ENCODE measurements around the gene DGKI.

Gene DGKI

DNA sequence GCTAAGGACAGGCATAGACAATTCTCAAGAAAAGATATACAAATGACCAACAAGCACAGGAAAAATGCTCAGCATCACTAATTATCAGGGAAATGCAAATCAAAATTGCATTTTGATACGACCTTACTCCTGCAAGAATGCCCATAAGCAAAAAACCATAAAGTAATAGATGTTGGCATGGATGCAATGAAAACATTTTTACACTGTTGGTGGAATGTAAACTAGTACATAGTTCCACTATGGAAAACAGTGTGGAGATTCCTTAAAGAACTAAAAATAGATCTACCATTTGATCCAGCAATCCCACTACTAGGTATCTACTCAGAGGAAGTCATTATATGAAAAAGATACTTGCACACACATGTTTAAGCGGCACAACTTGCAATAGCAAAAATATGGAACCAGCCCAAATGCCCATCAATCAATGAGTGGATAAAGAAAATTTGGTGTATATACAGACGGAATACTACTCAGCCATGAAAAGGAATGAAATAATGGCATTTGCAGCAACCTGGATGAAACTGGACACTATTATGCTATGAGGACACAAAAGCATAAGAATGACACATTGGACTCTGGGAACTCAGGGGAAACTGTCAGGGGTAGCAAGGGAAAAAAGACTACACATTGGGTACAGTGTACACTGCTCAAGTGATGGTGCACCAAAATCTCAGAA lies 59.3 kb downstream of the DGKI start:
- DNase-seq (ENCODE audit: low spot score) = no peak

DNA sequence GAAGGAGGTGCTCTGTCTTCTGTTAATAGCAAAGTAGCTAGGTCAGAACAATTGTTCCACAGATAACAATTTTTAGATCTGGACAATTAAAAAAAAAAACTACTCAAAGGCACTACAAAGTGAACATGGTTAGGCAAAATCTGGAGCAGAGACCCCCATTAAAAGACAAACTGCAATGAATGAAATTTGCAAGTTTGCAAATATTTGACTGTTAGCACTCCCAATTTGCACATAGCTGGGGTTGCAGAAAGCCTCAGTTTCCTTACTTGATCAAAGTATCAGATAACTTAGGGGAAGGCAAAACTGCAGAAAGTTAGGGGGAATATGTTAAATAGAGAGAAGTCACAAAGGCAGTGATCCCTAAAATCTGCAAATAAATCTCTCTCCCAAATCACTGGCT lies 68.3 kb downstream of the DGKI start:
- no peak for DNase-seq (ENCODE audit: low spot score)

DNA sequence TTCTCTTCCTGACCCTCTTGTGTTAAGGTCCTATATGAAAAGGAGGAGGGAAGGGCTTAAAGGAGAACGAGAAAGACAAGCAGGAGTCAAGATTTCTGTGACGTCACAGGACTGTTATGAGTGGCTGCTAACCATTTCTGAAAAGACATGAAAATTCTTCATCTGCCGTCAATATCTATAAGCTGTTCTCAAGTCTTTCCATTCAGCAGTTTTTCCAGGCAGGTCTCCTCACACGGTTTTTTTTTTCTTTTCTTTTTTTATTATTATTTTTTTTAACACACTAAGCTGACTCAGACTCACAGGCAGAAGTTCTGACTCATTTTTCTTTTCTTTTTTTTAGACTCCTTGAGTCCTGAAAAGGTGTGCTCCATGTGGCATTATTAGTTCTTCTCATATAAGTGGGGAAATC lies 72.0 kb downstream of the DGKI start:
- no peak for DNase-seq (ENCODE audit: low spot score)

DNA sequence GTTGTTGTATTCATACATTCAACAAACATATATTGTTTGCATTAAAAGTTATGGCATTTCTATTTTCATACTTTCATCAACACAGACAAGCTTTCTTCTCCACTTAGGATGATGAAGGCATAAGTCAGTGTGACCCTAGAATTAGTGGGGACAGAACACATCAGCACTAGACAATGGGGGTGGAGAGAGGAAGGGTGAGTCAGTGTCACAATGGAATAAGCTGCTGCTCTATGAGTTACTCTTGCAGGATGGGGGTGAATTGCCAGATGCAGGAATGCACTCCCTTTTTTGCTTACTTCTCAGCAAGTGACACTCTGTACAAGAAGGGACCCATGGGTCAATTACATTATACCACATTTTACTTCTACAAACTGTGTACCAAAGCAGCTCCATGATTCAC lies 74.0 kb downstream of the DGKI start:
- DNase-seq (ENCODE audit: low spot score) = no peak

DNA sequence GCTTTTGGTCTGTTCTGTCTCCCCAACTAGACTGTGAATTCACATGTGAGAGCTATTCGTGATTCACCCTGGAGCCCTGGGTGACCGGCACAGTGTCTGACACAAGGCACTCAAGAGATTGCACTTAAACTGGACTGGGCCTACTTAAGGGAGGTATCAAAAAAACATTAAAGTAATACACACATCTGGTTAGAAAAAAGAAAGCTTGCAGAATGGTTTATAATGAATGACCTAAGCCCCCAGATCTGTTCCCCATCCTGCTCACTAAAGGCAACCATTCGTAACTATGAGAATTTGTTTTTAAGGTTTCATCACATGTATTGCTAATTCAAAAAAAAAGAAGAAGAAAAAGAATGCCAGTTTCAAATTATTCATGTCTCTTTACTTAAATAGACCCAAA lies 74.5 kb downstream of the DGKI start:
- no peak for DNase-seq (ENCODE audit: low spot score)

DNA sequence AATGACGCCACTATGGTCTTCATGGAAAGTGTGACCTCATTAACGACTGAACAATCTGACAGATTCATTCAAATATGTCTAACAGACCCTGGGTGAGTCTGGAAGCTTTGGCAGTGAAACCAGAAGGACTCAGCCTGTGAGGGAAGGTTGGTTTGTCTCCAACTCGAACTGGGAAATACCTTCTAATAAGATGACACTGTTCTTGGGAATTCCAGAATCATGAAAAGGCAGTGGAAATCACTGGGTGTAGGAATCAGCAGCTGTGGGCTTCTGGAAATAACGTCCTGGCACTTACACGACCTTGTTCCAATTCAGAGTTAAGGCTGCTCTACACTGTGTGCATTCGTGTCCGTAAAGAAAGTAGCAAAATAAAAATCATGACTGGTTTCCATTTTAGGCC lies 75.1 kb downstream of the DGKI start:
- DNase-seq (ENCODE audit: low spot score) = no peak

DNA sequence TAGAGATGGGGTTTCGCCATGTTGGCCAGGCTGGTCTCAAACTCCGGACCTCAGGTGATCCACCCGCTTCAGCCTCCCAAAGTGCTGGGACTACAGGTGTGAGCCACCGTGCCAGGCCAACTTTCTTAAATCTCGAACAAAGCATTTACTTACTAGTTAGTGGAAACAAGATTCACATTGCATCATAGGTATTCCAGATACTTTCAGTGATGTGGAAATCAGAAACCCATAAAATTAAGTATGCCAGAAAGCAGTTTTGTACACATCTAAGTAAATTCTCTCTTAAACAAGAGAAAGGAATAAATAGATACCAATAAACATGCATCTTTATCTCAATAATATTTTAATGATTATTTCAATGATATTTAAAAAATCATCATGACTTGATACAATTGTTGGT lies 75.5 kb downstream of the DGKI start:
- no peak for DNase-seq (ENCODE audit: low spot score)

DNA sequence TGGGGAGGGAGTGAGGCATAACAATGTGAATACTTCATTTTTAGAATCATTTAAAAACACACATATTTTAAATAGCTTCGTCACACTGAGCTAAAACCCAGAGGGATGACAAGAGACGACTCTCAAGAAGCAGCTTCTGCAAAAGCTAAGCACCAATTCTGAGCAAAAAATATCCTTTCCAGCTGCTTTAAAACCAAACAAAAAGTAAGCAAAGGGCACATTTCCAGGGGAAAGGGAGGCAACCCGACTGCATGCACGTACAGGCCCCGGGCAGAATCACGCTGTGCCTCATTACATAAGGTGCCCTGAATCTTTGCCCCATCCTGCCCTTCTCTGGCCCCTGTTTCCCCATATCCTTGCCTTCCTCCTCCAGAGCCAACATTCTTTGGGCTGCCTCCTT lies 78.4 kb downstream of the DGKI start:
- DNase-seq (ENCODE audit: low spot score) = no peak

DNA sequence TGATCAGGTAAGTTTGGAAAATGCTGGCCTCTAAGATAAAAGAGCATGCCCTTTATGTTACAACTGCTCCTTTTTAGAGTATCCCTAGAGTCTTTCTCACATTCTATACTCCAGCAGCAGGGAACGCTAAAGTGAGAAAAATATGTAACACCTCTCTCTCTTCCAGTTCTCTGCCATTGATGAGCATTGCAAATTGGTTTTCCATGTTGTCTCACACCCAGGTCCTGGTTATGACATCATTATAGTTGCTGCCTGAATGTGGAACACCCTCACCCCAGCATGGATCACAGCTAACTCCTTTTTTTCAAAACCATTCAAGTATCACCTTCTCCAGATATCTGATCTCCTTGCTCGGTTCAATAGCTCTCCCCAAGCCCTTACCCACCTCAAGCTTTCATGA lies 84.4 kb downstream of the DGKI start:
- DNase-seq (ENCODE audit: low spot score) = no peak

DNA sequence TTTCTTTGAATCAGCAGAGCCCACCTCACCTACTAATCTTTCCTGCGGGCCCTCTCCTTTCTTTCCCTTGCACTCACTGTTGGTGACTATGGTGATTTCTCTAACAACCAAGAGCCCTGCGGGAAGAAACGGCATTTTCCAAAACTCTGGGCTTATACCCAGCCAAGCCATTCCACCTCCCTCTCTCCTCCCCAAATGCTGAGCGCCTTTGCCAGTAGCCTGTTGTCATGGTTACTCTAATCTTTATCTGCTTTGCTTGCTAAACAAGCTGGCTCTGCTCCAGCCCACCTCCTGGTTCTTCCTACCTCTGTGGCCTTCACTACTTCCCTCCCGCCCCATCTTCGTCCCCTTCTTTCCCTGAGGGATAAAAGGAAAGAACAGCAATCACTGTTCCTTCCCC lies 86.7 kb downstream of the DGKI start:
- no peak for DNase-seq (ENCODE audit: low spot score)

DNA sequence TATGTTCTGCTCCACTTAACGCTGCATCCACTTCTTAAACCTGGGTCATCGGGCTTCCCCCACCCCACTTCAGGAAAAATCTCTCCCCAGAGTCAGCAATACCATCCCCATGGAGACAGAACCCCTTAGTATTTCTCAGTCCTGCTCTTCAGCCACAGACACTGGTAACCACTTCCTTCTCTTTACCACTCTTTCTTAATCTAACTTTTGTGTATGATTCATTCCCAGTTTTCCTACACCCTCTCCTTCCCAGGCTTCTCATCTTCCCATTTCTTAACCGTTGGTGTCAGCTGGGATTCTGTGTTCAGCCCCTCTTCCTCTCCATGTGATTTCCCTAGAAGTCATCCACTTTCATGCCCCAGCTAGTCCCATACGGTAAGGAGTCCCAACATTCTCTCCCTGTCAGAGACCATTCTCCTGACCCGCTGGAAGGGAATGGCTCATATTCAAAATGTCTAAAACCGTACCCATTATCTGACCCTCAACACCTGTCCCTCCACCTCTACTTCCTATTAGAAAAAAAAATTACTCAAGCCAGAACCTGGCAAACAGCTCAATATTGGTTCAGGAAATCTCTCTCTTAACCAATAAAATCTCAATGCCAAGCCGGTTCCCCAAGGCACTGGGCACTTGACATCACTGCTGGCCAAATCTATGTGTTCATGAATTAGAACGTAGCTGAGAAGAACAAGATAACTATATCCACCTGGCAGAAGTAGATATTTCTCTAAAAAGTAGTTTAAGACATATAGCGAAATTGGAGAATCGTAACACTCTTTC lies 89.4 kb downstream of the DGKI start:
- no peak for DNase-seq (ENCODE audit: low spot score)

DNA sequence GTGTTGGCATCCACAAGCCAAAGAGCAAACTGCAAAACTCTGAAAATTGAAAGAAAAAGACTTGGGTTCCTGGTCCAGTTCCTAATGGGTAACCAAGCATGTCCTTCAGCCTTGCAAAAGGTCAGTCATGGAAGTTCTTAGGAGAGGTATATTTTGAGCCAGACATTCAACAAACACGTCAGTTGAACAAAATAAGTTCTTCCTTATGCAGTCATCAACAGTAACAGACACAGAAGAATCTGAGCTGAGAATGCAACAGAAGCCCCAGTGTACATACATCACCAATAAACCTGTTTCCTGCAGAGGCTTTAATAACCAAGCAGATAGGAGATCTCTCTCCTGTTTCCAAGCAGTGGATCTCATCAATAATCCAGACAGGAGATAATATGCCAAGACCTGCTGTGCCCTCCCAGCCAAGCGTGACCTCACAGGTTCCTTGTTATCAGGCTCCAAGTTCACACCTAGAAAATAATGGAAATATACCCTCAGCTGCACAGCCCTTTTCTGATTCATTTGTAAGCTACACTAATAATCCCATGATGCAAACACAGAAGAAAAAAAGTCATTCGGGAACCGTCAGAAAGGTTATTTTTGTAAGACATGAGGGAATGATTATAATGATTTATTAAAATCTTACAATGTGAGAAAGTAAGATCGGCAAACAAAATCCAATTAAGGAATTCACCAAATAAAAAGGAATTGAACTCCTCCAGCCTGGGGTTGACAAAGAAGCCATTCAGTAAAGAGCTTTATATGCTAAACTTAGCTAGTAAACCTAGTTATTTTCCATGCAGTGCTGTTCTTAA lies 90.7 kb downstream of the DGKI start:
- no peak for DNase-seq (ENCODE audit: low spot score)

DNA sequence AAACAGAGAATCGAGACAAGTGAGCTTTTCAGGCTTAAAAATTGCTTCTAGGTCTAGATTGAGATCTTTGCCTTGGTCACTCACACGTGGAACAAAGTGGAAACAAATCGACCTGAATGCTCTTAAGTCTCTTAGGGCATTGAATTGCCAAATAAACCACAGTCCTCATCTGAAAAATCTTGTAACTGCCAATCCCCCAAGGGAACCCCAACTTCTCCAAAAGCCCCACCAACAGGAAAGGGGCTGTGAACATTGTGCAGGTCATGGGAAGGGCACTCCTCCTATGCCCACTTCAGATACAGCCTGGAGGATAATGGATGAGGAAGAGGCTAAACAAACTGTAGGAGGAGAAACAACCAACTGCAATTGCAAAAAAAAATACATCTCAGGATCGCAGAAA lies 91.3 kb downstream of the DGKI start:
- DNase-seq (ENCODE audit: low spot score) = no peak

DNA sequence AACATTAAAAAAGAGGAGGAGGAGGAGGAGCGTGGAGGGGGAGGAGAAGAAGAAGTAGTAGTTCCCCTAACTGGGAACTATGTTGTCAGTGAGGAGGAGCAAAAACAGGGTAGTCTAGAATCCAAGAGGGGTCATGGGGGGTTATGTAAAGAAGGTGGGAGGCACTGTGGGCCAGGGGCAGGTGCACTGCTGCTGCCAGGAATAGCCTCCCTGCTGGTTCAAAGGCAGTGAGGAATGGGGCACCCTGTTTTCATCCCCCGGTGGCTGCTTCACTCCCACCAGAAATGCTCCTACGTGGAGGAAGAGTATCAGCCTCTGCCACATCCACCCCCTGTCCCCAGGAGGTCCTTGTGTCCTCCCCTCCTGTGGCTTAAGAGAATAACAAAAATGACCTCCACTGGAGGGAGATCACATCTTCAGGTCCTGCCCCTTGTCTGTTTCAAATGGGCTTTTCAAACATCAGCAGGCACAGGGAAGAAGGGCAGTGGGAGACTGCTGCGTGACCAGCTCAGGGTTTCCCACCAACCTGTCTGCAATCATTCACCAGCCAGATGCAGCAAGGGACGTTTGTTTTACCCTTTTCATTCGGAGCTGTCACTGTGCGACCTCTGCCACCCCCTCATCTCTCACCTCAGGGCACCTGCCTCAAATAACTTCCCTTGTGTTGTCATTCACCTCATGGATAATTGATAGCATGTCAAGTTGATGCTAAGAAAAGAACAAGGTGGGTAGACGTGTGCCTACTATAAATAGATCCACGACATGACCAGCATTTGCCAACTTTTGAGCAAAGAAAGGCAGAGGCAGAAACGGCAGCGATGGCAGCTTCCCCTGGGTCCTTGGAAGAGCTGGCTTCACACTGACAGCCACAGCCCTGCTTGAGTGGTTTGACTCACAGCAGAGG lies 92.6 kb downstream of the DGKI start:
- DNase-seq (ENCODE audit: low spot score) = no peak

DNA sequence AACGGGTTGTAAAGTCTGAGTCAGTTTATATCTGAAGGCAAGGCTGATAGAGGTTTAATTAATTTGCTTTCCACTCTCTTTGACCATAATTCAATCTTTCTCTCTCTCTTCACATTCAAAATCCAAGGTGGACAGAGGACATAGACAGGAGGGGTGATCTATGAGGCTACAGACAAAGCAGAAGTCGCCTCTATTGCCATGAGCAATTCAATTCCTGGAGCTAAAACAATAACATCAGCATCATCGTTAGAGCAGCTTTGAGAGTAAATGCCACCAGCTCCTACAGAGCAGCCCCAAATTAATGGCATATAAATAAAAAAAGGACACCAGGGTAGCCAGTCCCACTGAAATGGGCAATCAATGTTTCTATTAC lies 93.2 kb downstream of the DGKI start:
- DNase-seq (ENCODE audit: low spot score) = no peak

DNA sequence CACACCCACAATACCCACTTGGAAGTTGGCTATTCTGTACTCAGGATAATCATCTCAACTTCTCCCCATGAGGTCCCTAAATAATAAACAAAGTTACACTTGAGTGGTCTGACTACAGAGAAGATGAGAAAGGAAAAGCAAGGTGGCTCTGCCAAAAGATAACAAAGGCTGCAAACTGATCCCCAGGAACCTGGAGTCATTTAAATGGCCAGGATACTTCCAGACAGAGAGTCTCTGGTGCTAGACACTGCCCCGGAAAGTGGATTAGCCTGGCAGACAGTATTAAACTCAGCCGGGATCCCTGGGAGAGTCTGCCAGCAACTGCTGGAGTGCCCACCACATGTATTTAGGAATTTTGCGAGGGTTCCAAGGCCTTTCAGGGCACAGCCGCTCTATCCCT lies 93.7 kb downstream of the DGKI start:
- DNase-seq (ENCODE audit: low spot score) = no peak

DNA sequence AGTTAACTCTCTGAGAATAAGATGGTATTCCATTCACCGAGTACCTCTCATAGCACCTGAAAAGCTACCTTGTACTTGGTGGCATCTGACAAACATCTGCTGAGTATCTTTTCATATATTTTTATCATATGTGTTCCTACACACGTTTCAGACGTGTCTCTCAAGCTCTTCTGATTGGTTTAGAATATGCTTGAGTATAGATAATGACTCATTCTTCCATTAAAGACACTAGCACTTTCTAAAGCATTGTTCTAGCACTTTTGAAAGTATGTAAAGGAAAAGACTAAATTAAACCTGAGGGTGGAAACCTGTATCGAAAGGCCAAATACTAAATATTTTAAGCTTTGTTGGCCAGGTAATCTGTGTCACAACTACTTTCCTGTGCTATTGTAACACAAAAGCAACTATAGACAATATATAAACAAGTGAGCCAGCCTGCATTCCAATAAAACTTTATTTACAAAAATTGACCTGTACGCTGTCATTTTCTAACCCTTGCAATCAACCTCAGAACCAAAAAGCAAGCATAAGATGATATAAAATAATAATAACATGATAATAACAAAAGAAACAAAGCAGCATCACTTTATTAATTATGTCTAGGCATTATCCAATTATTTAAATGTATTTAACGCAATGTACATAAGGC lies 95.3 kb downstream of the DGKI start:
- no peak for DNase-seq (ENCODE audit: low spot score)

DNA sequence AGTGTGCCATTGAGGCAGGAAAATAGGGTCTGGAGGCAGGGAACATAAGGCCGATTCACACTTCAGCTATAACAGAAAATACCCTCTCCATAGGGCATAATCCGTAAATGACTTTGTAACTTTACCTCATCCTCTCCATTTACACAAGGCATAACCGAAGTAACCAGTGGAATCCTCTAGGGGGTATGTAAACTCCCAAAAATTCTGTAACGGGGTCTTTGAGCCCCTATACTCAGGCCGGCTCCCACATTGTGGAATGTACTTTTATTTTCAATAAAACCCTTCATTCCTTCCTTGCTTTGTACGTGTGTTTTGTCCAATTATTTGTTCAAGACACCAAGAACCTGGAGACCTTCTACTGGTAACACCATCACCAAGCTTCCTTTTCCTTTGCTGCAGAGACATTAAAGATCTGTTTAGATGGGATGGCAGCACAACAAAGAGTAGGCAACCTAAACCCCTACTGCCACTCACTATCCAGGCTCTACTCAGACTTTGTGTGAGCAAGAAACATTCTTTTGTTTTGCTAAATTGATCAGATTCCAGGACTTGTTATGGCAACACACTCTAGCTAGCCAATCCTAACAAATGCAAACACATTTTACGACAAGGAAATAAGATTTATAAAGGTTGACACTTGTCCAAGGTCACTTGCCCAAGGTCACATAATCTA lies 99.3 kb downstream of the DGKI start:
- no peak for DNase-seq (ENCODE audit: low spot score)

DNA sequence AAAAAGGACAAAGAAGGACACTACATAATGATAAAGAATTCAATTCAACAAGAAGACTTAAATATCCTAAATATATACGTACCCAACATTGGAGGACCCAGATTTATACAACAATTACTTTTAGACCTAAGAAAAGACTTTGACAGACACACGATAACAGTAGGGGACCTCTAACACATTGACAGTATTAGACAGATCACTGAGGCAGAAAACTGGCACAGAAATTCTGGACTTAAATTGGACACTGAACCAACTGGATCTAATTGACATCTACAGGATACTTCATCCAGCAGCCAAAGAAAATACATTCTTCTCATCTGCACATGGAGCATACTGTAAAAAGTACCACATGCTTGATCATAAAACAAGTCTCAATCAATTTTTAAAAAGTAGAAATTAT lies 103.8 kb downstream of the DGKI start:
- no peak for DNase-seq (ENCODE audit: low spot score)

DNA sequence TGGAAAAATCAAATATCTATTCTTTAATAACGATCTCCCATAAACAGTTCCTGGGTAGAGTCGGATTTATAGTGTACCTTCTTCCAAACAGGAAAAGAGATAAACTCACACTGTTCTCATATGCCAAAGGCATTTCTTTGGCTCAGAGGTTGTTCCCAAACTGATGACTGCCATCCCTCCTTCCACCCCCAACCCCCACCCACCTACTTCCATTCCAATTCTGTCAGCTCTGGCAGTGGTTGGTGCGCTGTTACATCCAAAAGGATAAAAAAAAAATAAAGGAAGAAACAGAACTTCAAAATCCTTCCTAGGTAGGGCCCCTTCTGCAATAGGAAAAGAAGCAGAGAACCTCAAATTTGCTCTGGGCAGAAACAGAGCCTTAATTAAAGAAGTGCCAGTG lies 104.7 kb downstream of the DGKI start:
- DNase-seq (ENCODE audit: low spot score) = no peak

DNA sequence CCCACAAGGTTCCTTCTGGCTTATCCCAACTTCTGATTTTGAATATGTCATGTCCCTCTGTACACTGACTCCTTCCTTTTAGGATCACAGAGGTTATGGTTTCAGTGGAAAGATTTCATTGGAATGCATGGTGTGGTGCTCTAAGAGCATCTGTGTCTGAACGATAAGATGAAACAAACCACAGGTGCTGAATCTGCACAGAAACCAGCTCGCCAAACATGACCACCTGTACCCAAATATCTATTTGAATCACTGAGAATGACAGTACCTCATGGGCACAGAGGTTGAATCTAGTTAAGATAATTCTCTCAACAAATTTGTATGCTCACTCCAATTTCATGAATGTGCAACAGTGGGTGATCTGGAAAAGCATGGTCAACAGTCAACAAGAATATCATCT lies 105.3 kb downstream of the DGKI start:
- DNase-seq (ENCODE audit: low spot score) = no peak

Data from hematopoietic multipotent progenitor cell treated with erythropoietin and hydrocortisone succinate and interleukin-3 and kit ligand, for 15 days (in vitro differentiated cells).